RCC 7860 (cell line): ENCODE measurements around the gene C2CD2L.
"Not testable (repeated sequence)": the region's sequence is repeated elsewhere in the genome, so short reads cannot be mapped to it uniquely, and the experiment has no call there.

Experiments used
- DNase-seq: peaks from one replicate; pipeline ENCODE4 v3.0.0-alpha.2; 2015; ENCODE audit warnings: low spot score
- FAIRE-seq: peaks from 2 replicates; lab custom pipeline; 2012; peaks lifted over from hg19 to GRCh38; lab: Jason Lieb, UNC

Gene C2CD2L

GRCh38 chr11:119092880-119093842 is 14.0 kb upstream of the C2CD2L start:
- no peak for DNase-seq
- no peak for FAIRE-seq

GRCh38 chr11:119093942-119094815 is 13.0 kb upstream of the C2CD2L start:
- no peak for DNase-seq

GRCh38 chr11:119094816-119095065 is 12.4 kb upstream of the C2CD2L start:
- DNase-seq: no peak
- FAIRE-seq: no peak

More at GRCh38 chr11:119093942-119094815, 13.0 kb upstream of the C2CD2L start:
- FAIRE-seq: no peak

GRCh38 chr11:119095066-119095880 is 11.9 kb upstream of the C2CD2L start:
- peak; percentile 93 for FAIRE-seq
- peak; percentile 98 for DNase-seq

DNA sequence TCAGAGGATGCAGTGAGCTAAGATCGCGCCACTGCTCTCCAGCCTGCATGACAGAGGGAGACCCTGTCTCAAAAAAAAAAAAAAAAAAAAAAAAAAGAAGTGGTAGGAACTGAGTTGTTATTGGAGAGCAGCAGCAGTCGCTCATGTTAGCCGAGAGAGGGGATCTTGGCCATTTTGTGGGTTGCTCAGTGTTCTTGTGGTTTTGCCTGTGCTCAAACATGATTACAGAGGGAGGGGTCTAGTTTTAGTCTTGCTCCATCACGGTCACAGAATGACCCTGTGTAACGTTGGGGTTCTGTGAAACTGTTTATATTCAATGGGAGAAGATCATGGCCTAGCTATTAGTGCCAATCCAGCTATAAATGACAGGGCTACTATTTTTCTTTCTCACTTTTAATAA is 7.4 kb upstream of the C2CD2L start:
- FAIRE-seq (no peak), DNase-seq (no peak)

GRCh38 chr11:119100246-119100970 is 6.7 kb upstream of the C2CD2L start:
- peak; percentile 41 for DNase-seq

DNA sequence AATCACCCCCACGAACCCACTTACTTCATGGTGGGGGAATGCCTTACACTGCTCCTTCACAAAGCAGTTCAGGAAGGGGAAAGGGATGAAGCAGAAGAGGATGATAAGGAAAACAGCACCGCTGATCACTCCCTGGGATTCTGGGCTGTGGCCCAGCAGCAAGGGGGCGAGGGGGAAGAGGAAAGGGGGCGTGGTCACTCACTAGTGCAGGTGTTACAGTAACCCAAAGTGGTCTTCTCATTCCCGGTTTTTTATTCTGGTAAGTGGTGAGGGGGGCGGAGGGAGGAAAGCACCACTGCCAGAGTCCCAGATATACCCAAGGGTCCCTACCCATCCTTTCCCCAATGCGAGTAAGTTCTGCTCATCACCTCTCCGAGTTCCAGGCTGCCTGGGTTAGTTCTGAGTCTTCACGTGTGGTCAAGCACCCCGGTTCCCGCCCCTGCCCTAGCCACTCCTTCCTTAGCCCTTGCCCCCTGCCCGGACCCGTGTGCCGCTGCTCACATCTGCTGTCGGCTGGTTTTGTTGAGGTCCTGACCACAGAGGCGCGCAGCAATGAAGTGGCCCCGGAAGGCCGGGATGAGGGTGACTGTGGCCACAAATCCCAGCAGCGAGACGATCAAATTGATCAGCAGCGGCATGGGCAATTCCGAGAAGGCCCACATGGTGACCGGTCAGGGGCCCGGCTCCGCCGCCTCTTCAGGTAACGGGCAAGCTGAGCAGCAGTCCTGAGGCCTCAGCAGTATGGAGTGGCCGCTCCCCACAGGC is 6.0 kb upstream of the C2CD2L start:
- FAIRE-seq (no peak), DNase-seq (no peak)

More at GRCh38 chr11:119100246-119100970, 6.7 kb upstream of the C2CD2L start:
- no peak for FAIRE-seq

- FAIRE-seq (peak; percentile 56), DNase-seq (peak; percentile 90)
These were observed 5.3 kb upstream of the C2CD2L start, which contains the start of gene DPAGT1 for GRCh38 chr11:119101759-119102423. Gene DPAGT1 (minus strand): TSS chr11:119101853. CDS start chr11:119101655, 198 bp downstream.

GRCh38 chr11:119103161-119103664 is 3.9 kb upstream of the C2CD2L start:
- FAIRE-seq: not testable (repeated sequence)

GRCh38 chr11:119103793-119104192 is 3.4 kb upstream of the C2CD2L start:
- no peak for FAIRE-seq
- DNase-seq: no peak

More at GRCh38 chr11:119103161-119103664, 3.9 kb upstream of the C2CD2L start:
- DNase-seq: not testable (repeated sequence)

DNA sequence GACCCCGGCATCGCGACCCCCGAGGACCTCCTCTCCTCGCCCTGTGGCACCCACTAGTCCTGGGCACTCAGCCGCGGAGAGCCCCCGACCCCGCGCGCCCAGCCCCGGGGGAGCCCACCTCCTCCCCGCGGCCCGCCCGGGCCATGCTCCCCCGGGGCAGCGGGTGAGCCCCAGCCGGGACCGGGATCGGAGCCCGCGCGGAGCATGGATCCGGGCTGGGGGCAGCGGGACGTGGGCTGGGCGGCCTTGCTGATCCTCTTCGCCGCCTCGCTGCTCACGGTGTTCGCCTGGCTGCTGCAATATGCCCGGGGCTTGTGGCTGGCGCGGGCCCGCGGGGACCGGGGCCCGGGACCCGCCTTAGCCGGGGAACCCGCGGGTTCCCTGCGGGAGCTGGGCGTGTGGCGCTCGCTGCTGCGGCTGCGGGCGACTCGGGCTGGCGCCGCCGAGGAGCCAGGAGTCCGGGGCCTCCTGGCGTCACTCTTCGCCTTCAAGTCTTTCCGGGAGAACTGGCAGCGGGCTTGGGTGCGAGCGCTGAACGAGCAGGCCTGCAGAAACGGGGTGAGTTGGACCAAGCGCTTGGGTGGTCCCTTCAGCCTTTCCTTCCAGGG is 498 bp downstream of the C2CD2L start:
- DNase-seq: no peak

DNA sequence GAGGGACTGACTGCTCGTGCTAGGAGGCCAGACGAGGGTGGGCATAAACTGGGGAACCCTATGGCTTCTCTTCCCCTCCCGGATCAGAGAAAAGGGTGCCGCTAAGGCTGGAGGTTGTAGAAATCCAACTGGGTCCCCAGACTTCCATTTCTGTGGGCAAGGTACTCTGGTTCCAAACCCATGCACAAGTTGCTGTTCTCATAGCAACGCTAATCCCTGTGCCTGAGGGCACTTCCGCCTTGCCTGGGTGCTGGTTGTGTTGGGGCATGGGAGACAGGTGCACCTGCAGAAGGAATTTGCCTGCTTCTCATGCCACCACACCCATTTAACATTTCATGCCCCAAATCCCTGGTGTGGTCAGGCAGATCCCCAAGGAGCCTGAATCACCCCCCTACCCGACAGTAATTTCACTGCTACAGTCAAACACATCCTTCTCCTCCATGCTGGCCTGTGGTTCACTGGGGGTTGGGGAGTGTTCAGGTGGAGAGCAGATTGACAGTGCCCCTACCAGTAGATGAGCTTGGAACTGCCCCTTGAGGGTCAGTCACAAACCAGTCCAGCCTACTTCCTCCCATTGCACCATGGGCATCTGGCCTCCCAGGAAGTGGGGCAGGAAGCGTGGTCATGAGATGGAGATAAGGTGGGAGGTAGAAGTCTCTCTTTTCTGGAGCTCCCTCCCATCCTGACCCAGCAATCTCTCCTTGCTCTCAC is 1.2 kb downstream of the C2CD2L start:
- DNase-seq: peak; percentile 59
- no peak for FAIRE-seq

More for the DNA sequence above, 498 bp downstream of the C2CD2L start:
- no peak for FAIRE-seq

DNA sequence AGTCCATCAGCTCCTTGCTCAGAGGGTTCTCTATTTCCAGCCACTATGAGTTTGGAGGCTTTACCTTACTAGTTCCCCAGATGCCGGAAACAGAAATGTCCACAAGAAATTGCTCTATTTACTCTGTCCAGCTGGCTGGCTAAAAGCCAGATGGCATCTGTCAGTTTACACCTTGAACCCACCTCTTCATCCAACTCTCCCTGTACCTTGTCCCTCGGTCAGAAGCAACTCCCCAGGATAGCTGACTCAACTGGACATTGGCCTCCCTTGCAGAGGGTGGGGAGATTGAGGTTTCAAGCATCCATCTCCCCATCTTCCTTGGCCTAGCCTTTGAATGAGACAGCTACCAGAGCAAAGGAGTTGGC is 1.7 kb downstream of the C2CD2L start:
- no peak for FAIRE-seq
- no peak for DNase-seq

- FAIRE-seq: no peak
- DNase-seq: no peak
These were observed 2.7 kb downstream of the C2CD2L start for GRCh38 chr11:119109843-119110242.

GRCh38 chr11:119110439-119110838 is 3.3 kb downstream of the C2CD2L start:
- DNase-seq: no peak
- FAIRE-seq: no peak

- no peak for DNase-seq
- FAIRE-seq: no peak
These were observed 4.3 kb downstream of the C2CD2L start for GRCh38 chr11:119111361-119111925.
